GM06990 (cell line): ENCODE measurements around the gene SLC7A14.

ENCODE experiments used
- DNase-seq: peaks from one replicate; pipeline ENCODE4 v3.0.0-alpha.2; 2011; ENCODE audit not compliant: insufficient read length; ENCODE audit errors: extremely low read depth
- H3K27me3 ChIP-seq: replicated peaks from 2 replicates; pipeline ENCODE4 v1.6.0; 2011; ENCODE audit warnings: low read length; ENCODE audit not compliant: control insufficient read depth, insufficient read depth
- H3K36me3 ChIP-seq: 2 replicates; pipeline ENCODE4 v1.5.1; 2011; ENCODE audit warnings: low read length; ENCODE audit not compliant: control insufficient read depth, insufficient read depth
- H3K4me3 ChIP-seq: replicated peaks from 2 replicates; pipeline ENCODE4 v1.5.1; 2011; ENCODE audit warnings: low read depth, mild to moderate bottlenecking, control low read depth, low read length
- CTCF ChIP-seq: IDR thresholded peaks from 2 replicates; pipeline ENCODE4 v1.5.1; 2011; ENCODE audit warnings: low read length, control low read depth, mild to moderate bottlenecking, inconsistent platforms; ENCODE audit not compliant: insufficient read depth, poor library complexity, severe bottlenecking

The SLC7A14 gene

GRCh38 chr3:170566413-170566812 is 19.5 kb downstream of the SLC7A14 start:
- no peak for DNase-seq
- no peak overlapping the region for H3K4me3 ChIP-seq
- TF ChIP-seq CTCF: no peak
- H3K36me3 ChIP-seq: no peaks in the 10 kb centered on the region
- H3K27me3 ChIP-seq: no peaks in the 10 kb centered on the region

- TF ChIP-seq CTCF: no peak
- no peaks in the 10 kb centered on the region for H3K36me3 ChIP-seq
- no peak overlapping the region for H3K4me3 ChIP-seq
- H3K27me3 ChIP-seq: no peaks in the 10 kb centered on the region
- no peak for DNase-seq
Observed at GRCh38 chr3:170565495-170565894, 20.4 kb downstream of the SLC7A14 start.

GRCh38 chr3:170564664-170565063 is 21.2 kb downstream of the SLC7A14 start:
- Histone ChIP-seq H3K36me3 (no peaks in the 10 kb centered on the region), H3K27me3 (no peaks in the 10 kb centered on the region), H3K4me3 (no peak overlapping the region)
- TF ChIP-seq CTCF: no peak
- no peak for DNase-seq

GRCh38 chr3:170563712-170564423 is 22.0 kb downstream of the SLC7A14 start:
- peak; percentile 17 for DNase-seq
- Histone ChIP-seq H3K27me3 (no peaks in the 10 kb centered on the region), H3K36me3 (no peaks in the 10 kb centered on the region), H3K4me3 (peak overlapping the region; percentile 14; the same call in 1 of the 2 replicates)
- no peak for TF ChIP-seq CTCF

GRCh38 chr3:170562080-170562479 is 23.8 kb downstream of the SLC7A14 start:
- DNase-seq: no peak
- TF ChIP-seq CTCF: no peak
- Histone ChIP-seq H3K36me3 (no peaks in the 10 kb centered on the region), H3K27me3 (no peaks in the 10 kb centered on the region), H3K4me3 (no peak overlapping the region)
